Left ventricle myocardium superior (tissue), 1 donor: ENCODE measurements around the gene RTN4R. TPM values are rescaled to one million over a fixed set of nuclear protein-coding genes. Genes with fewer than 3 reads are reported as not detected.
A peak's percentile ranks its signal among the peaks of the same experiment; 100 is the strongest.

Experiments
- ATAC-seq: fragments of 200-7000 bp; cut with Tn5 transposase; one replicate; pipeline ENCODE4 v1.9.1; 2020; ENCODE audit warnings: mild to moderate bottlenecking, moderate library complexity
- DNase-seq: peaks from one replicate; pipeline ENCODE4 v3.0.0-alpha.2; 2020
- intact Hi-C: fragments of 100-400 bp; cut with micrococcal nuclease; formaldehyde crosslinking; loops from one replicate; pipeline ENCODE4 v1.11.0; 2022
- total RNA-seq: library from RNA; stranded (reverse); fragmentation: NEBNext Ultra II Directional; extraction: Animal tissue kit (Norgen Biotek cat#: 25700); gene quantifications from one replicate; pipeline ENCODE4 v1.2.1, GENCODE V29; 2021
- donor health status: DM: no; HTN: yes; CAD: no; lungs with severe emphysema.

RTN4R gene
- total RNA-seq, 1 donor from 2014 or later, result 1.2 TPM

DNA sequence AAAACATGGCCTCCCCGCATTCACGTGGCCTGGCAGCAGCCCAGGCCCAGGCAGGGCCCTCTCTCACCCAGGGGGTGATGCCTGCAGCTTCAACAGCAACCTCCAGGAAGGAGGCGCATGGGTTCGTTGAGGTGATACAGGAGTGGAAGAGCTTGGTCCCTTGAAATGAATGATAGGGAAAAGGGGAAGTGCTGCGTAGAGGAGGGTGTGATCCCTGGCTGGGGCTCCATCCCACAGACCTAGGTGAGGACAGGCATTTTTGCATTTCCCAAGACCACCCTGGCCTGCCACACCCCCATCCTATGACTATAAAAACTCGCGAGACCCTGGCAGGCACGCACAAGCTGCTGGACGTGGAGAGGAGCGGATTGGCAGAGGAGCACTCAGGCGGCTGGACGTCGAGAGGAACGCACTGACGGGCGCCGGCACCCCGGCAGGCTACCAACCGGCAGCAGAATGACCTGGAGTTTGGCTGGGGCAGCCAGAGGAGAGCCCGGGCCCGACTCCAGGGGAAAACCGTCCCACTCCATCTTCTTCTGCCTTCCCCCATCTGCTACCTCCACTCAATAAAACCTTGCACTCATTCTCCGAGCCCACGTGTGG is 32.6 kb downstream of the RTN4R start:
- intact Hi-C loops, result no loop called here
- DNase-seq (no peak), ATAC-seq (no peak)

DNA sequence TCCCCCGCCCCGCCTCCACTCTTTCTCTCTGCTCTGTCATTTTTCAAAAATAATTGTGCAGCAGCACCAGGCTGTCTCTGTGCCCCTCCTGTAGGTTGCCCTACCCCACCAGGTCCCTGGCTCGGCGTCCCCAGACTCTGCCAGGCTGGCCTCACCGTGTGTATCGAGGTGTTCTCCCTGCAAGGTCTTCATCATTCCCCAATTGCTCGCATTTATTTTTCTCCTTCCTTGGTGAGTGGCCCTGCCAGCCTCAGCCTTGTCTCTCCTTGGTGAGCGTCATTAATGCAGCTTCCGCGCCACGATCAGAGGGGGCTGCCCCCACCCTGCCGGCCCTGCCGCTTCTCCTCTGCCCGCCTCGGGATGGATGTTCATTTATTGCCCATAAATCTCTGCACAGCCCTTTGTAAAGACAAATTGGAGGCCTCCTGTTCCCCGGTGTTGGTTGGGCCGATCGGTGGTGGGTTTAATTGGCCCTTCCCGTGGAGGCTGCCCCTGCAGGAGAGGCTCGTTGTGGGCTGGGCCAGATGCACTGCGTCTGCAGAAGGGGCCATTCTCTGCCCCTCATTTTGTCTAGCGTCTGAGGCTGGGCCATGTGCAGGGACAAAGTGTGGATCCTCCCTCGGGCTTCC is 33.2 kb downstream of the RTN4R start:
- intact Hi-C loops, result no loop called here

DNA sequence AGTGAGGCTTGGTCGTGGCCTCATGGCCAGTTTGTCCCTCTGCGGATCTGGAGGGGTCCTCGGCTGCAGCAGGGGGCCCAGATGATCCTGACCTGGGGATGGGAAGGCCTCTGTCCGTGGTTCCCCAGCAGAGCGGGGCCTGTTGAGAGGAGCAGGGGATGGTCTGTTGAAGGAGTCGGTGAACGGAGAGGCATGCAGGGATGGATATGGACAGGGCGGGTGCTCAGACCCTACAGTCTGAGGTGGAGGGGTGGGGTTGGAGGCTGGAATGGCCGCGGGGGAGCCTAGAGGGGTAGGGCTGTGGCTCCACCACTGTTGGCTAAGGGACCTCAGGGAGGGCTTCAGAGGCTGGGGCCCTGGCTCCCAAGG is 33.8 kb downstream of the RTN4R start:
- intact Hi-C loops, result no loop called here
- DNase-seq (no peak), ATAC-seq (no peak)

More for the DNA sequence above, 33.2 kb downstream of the RTN4R start:
- ATAC-seq (no peak), DNase-seq (no peak)

DNA sequence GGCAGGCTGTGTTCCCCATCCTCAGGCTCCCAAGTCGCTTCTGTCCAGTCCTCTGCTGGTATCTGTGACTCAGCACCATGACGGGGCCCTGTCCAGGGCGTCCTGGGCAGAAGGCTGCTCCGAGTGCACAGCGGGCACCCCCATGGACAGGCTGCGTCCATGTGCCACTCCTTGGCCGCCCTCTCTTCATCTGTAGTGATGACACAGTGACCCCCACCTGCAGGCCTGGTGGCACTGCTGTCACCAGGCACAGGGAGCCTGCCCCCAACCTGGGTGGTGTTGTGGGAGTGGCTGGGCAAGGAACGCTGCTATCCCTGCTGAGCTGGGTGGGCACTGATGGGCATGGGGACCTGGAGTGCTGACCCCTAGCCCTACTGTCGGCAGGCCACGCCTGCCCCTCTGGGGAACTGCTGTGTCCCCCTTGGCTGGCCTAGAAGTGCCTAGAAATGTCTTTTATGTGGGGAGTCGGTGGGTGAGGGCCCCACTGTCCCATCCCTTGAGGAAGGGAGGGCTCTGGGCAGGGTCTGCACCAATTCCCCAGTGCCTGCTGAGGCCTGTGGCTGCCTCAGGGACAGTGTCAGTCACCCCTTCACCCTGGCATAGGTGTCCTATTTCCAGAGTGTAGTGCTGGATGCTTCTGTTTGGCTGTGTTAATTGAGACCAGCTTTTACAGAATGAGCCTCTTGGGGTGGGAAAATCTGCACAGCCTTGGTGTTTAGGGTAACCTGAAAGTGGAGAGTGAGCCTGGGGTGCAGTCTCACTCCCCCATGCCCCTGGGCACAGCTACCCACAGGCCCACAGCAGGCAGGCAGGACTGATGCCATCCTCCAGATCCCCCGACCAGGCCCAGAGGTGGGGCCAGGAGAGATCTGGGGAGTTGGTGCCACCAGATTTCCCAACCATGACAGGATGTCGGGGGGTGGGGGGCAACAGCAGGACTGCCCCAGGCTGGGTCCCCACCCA is 34.5 kb downstream of the RTN4R start:
- DNase-seq, result no peak
- no peak for ATAC-seq
- intact Hi-C loops, result no loop called here

DNA sequence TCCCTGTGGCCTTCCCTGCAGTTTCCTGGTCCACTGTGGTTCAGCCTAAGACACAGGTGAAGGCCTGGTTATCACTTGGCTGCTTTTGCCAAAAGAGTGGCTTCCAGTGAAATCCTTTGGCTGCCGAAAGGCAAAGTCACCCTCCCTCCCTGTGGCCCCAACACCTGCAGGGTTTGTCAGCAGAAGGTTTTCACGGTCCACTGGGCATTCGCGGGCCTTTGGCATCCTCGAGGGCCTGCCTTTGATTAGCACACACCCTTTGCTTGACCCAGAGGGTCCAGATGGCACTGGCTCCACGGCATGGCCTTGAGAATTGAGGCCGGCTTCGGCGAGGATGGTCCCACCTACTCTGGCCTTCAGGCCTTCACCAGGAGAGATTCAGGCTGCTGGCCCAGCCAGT is 35.3 kb downstream of the RTN4R start:
- ATAC-seq (no peak), DNase-seq (no peak)
- intact Hi-C loops, result no loop called here

DNA sequence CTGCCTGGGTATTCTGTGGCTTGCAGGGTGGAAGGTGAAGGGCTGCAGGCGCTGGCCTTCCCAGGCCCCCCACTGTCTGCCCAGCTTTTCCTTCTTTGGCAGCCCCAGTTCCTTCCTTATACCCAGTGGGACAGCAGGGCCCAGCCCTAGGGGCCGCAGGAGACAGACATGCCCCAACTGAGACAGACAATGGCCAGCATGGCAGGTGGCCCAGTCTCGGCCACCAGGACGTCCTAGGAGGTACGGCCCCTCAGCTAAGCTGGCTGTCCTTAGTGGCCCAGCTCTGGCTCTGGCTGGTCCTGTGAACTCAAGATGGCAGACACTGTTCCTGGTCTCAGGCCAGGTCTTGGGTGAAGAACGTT is 35.9 kb downstream of the RTN4R start:
- ATAC-seq, result no peak
- intact Hi-C loops, result no loop called here
- no peak for DNase-seq

DNA sequence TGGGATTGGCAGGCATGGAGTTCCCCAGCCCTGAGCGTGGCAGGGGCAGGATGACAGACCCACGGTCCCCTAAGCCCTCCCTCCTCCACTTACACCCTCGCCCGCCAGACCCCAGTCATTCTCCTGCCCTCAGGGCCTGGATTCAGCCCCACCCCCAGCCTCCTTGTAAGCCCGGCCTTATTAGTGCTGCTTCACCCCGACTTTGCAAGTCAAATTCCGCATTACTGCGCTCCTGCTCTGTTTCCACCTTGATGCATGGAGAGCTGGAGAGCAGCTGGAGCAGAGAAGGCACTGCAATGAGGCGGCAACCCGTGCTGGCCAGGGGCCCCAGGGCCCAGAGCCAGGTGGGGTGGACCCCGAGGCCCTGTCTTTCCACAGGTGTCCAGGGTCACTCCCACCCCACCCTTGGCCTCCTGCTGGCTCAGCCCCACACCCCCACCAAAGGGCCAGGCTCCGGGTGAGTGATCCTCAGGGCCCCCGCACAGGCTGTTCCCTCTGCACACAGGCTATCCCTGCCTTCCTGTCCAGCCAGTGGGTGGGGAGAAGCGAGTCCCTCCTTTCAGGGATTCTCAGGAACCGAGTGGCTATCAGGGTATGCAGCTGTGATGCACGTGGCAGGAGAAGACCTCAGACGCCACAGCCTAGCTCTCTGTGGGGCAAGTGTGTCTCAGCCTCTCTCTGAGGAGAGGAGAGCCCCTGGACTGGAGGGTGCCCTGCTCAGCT is 36.4 kb downstream of the RTN4R start:
- ATAC-seq, result no peak
- no peak for DNase-seq
- intact Hi-C loops, result no loop called here

DNA sequence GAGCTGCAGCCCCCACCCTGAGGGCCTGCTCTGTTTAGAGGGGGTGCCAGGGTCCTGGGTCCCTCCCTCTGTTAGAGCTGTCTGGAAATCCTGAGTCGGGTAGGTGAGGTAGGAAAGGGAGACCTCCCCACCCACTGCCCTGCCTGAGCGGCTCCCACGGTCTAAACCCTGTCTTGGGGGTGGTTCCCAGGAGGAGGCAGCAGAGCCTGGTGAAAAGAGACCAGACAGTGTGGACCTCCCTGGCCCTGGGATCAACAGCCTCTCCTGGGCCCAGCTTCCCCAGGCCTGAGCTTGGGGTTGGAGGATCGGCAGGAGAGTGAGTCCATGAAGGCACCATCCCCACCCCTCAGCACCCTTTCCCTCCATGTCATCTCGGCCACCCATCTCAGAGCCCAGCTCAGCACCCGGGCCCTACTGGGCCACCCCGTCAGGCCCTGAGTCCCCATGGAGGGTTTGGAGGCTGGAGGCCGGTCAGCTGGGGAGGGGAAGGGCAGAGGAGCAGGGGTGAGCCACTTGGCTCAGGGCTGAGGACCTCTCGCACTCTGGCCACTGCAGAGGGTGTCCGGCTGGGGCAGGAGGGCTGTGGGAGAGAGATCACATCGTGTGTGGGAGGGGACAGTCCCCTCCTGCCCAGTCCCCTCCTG is 37.2 kb downstream of the RTN4R start:
- DNase-seq (no peak), ATAC-seq (no peak)
- intact Hi-C loops, result no loop called here

DNA sequence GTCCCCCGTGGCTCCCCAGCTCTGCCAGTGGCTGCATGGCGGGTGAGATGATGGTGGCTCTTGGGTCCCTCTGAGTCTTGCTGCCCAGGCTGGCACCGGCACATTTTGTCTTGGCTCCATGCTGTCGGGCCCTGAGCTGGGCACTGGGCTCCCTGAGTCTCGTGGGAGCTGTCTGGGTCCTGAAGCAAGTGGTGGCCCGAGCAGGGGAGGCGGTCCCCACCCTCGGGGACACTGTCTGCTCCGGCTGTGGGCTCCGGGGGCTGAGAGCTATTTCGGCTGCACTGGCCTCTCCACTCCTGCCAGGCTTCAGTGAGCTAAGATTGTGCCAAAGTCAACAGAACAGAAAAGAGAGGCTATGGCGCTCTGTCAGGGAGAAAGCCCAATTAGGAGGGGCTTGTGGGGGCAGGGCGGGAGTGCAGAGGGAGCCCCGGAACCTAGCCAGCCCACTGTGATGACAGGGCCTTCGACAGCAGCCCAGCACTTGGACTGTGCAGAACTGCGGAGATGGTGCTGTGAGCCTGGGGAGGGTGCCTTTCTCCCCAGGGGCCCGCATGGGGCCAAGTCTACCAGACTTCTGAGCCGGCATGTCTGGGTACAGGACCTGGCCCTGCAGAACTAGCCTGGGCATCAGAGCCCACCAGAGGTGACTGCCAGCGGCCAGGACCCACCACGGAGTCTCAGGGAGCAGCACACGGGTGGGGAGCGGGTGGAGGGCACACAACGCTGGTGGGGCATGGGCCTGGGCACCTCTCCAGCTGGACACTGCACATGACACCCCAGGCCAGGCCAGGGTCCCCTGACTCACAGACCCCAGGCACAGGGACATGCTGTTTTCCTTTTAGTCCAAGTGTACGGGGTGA is 38.0 kb downstream of the RTN4R start:
- intact Hi-C loops, result no loop called here
- peak; percentile 48 for ATAC-seq
- no peak for DNase-seq

DNA sequence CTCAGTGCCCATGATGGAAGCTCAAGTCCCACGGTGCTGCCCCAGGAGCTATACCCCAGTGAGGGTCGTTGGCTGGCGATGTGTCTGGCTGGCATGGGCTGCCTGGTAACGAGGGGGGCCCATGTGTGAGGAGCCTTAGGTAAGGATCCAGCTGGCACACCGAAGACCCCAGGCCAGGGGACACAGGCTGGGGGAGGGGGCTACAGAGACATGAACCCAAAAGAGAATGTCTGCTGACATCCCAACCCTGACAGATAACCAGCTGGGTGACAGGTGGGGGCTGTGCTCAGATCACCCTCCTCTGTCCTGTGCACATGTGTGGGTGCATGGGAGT is 39.2 kb downstream of the RTN4R start:
- ATAC-seq (no peak), DNase-seq (no peak)
- intact Hi-C loops, result no loop called here

DNA sequence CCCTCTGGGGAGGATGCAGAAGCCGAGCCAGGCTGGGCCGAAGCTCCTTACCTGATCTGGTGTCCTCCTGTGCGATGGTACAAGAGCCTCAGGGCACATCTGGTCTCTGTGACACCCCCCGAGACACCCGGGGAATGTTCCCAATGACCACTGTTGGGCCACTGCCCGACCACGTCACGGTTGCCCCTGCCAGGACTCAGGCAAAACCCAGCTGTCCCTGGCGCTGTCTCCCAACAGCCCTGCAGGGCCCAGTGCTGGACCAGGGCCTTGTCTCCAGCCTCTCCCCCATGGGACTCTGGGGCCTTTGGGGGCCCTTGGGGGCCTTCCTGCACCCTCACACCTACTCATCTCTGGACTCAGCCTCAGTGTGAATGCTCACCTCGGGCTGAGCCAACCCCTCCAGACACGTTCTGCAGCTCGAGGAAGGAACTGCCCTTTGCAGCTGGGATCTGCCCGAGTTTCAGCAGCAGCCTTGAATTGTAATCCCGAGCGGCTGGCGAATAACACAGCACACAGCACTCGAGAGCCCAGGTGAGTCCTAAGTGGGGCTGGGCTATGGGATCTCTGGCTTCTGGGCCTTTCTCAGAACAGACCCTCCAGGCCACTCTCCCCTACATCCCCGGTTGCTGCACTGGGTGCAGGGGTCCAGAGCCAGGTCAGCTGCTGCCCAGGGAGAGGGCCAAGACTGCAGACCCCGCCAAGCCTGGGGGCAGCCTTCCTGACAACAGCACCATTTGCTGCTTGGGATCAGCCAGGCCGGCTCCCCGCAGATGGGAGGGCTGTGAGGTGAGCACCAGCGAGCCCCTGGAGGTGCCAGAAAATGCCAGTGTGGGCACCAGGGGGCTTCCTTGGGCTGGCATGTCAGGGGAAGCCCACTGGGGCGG is 39.8 kb downstream of the RTN4R start:
- ATAC-seq (no peak), DNase-seq (no peak)
- intact Hi-C loops, result no loop called here

DNA sequence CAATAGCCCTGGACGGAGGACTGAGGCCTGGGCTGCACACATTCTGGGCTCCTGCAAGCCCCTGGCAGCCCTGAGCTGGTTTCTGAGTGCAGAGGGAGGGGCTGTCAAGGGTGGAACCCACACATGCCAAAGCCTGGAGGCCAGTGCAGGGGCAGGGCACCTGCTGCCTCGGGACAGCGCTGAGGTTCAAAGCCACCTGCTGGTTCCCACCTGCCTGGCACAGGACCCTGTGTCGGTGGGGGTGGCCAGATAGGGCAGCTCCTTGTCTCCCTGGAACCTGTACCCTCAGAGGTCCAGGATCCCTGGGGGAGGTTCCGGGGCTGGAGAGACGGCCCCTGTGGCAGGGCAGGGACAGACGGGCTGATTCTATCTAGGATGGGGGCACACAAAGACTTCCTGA is 40.8 kb downstream of the RTN4R start:
- intact Hi-C loops, result no loop called here
- ATAC-seq (no peak), DNase-seq (no peak)

DNA sequence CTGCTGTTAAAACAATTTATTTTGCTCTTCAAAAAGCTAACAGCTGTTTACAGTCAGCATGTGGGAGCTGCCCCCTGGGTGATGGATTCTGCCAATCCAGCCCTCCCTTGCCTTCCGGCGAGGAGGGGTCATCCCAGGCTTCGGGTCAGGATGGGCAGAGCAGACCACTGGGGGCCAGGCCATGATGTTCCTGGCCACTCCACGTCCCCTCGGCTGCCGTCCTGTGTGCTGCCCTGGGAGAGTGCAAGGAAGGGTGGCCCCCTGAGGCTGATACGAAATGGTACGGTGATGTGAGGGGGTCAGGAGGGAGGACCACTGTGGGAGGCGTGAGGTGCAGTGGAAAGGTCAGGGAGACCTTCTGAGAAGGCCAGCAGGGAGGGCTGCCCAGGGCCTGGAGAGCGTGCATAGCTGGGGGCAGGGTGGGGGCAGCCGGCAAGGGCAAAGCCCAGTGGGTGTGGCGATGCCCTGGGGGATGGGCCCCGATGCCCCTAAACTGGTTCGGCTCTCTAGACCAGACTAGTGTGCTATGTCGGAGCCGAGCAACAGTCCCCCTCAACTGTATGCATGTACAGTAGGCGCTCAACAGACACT is 41.3 kb downstream of the RTN4R start:
- DNase-seq, result no peak

DNA sequence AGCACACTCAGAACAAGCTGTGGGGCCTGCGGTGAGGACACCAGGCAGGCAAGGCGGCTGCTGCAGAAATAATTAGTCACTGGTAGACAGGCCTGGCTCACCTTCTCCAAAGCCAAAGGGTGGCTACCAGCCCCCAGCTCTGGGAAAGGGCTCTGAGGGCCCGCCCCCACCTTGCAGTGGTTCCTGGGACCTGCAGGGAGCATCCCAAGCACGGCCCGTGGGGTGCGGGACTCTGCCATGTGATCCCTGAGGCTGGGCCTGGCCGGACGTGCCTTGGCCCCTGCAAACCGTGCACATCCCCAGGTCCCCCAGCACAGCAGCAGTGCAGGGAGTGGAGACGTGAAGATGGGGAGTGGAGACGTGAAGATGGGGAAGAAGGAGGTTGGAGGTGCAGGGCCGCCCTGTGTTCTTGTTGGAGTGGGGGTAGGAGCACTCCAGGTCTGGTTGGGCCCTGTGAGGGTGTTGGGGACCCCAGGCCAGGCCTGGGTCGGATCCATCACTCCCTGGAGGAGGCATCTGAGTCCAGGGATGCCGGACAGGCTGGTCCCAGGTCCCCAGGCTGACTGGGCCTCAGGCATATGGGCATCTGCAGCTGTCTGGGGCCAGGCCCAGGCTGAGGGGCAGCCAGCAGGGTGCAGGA is 41.9 kb downstream of the RTN4R start:
- intact Hi-C loops, result no loop called here
- no peak for DNase-seq
- no peak for ATAC-seq

More for the DNA sequence above, 41.3 kb downstream of the RTN4R start:
- ATAC-seq, result no peak
- intact Hi-C loops, result no loop called here

DNA sequence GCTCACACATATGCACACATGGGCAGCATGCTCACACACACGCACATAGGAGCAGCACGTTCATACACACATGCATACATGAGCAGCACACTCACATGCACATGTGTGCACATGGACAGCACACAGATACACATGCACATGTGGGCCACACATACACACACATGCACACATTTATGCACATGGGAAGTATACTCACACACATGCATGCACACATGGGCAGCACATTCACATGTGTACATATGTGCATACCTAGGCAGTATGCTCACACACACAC is 42.5 kb downstream of the RTN4R start:
- ATAC-seq (no peak), DNase-seq (no peak)
- intact Hi-C loops, result no loop called here

DNA sequence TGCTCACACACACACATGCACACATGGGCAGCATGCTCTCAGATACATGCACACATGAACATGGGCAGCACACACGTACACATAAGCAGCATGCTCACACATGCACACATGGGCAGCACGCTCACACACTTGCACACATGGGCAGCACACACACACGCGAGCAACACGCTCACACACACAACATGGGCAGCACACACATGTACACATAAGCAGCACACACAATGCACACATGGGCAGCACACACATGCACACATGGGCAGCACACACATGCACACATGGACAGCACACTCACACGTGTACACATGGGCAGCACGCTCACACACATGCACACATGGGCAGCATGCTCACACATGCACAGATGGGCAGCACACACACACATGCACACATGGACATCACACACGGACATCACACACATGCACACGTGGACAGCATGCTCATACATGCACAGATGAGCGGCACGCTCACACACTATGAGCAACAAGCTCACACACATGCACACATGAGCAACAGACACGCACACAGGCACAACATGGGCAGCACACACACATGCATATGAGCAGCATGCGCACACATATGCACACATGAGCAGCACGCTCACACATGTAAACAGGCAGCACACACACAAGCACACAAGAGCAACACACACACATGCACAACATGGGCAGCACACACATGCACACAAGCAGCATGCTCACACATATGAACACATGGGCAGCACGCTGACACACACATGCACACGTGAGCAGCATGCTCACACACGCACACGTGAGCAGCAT is 43.0 kb downstream of the RTN4R start:
- DNase-seq (no peak), ATAC-seq (no peak)
- intact Hi-C loops, result no loop called here
